Sigmoid colon (tissue), 7 donors: ENCODE measurements around the gene LATS1. TPM values are rescaled to one million over a fixed set of nuclear protein-coding genes. Genes with fewer than 3 reads are reported as not detected.
"Not testable (repeated sequence)": the region's sequence is repeated elsewhere in the genome, so short reads cannot be mapped to it uniquely, and the experiment has no call there.

Experiments used
- DNase-seq: peaks from one replicate; pipeline ENCODE4 v3.0.0-alpha.2; 2019
- H3K27ac ChIP-seq, 4 donors: fragments of 200-600 bp; sonication (generic); one replicate each; pipeline ENCODE4 v1.5.1; 2016 to 2019; ENCODE audit warnings: mild to moderate bottlenecking in 1 of 4
- H3K27me3 ChIP-seq, 3 donors: fragments of 200-600 bp; sonication (generic); one replicate each; pipeline ENCODE4 v1.5.1; 2019; ENCODE audit warnings: mild to moderate bottlenecking in 1 of 3
- H3K36me3 ChIP-seq, 4 donors: fragments of 200-600 bp; sonication (generic); one replicate each; pipeline ENCODE4 v1.5.1; 2016 to 2019
- H3K4me1 ChIP-seq, 4 donors: fragments of 200-600 bp; sonication (generic); one replicate each; pipeline ENCODE4 v1.5.1; 2017 to 2019
- H3K4me3 ChIP-seq, 4 donors: fragments of 200-600 bp; sonication (generic); one replicate each; pipeline ENCODE4 v1.5.1; 2017 to 2019; ENCODE audit warnings: mild to moderate bottlenecking in 2 of 4, moderate library complexity in 1 of 4
- H3K9me3 ChIP-seq, 4 donors: fragments of 200-600 bp in 3 of 4; sonication (generic) in 3 of 4; one replicate each; pipeline versions ENCODE4 v1.5.1 to v1.6.1; 2013 to 2019
- EP300 ChIP-seq, 4 donors: sonication (generic); formaldehyde crosslinking; IDR thresholded peaks; one replicate each; pipeline ENCODE4 v1.6.1; 2017; ENCODE audit warnings: antibody characterized with exemption in 4 of 4
- POLR2A ChIP-seq, 2 donors: fragments of 450-650 bp; IDR thresholded peaks; one replicate each; pipeline ENCODE4 v1.6.1; 2016; ENCODE audit warnings: antibody characterized with exemption in 2 of 2, mild to moderate bottlenecking in 2 of 2, moderate library complexity in 2 of 2
- POLR2AphosphoS5 ChIP-seq, 4 donors: sonication (generic); formaldehyde crosslinking; IDR thresholded peaks; one replicate each; pipeline ENCODE4 v1.6.1; 2017; ENCODE audit warnings: antibody characterized with exemption in 4 of 4
- WGBS, 2 donors: extraction: QIAGEN DNeasy Blood & Tissue Kit; methylation state at CpG; one replicate each; pipeline ENCODE4 v1.1.7; 2013; 5-methylcytosine and 5-hydroxymethylcytosine counted together
- intact Hi-C: fragments of 100-400 bp; cut with DNase I; formaldehyde crosslinking; loops from one replicate; pipeline ENCODE4 v1.15.1; 2023
- polyA plus RNA-seq, 3 donors: library from polyadenylated mRNA; stranded (reverse); fragments of 200-250 nt; gene quantifications; one replicate each; pipeline ENCODE4 v1.2.3, GENCODE V29; 2013
- total RNA-seq, 4 donors: library from RNA; depleted of rRNA; stranded (reverse); fragments of >200 nt; gene quantifications; one replicate each; pipeline ENCODE4 v1.1.0, GENCODE V29; 2016
- TF ChIP-seq, protein P1 (sequence below), 4 experiments: fragments of 450-650 bp in 3 of 4; fragments of 200-600 bp in 1 of 4; IDR thresholded peaks; one replicate each; pipeline ENCODE4 v1.5.1; 2016 to 2019; ENCODE audit warnings: antibody characterized with exemption in 4 of 4, mild to moderate bottlenecking in 3 of 4, moderate library complexity in 2 of 4
- donor health status: healthy with polysubstance abuse.
- donor health status: Bipolar disorder and iron deficiency.
- donor health status: healthy.

Gene LATS1
- total and polyA plus RNA-seq, 7 donors = 3.6 to 31.6 (median 23.8) TPM

DNA sequence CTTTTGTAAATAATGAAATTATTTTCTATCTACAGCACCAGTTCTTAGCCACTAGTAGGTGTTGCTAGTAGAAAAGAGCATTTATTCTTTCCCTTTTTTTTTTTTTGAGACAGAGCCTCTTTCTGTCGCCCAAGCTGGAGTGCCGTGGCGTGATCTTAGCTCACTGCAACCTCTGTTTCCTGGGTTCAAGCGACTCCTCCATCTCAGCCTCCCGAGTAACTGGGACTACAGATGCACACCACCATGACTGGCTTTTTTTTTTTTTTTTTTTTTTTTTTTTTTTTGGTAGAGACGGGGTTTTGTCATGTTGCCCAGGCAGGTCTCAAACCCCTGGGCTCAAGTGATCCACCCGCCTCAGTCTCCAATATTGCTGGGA, 38.3 kb upstream of the LATS1 start:
- TF ChIP-seq POLR2A (IDR thresholded peaks at IDR 0.05) = no peak
- no peak for TF ChIP-seq POLR2AphosphoS5 (IDR thresholded peaks at IDR 0.05)
- TF ChIP-seq, protein P1, sequence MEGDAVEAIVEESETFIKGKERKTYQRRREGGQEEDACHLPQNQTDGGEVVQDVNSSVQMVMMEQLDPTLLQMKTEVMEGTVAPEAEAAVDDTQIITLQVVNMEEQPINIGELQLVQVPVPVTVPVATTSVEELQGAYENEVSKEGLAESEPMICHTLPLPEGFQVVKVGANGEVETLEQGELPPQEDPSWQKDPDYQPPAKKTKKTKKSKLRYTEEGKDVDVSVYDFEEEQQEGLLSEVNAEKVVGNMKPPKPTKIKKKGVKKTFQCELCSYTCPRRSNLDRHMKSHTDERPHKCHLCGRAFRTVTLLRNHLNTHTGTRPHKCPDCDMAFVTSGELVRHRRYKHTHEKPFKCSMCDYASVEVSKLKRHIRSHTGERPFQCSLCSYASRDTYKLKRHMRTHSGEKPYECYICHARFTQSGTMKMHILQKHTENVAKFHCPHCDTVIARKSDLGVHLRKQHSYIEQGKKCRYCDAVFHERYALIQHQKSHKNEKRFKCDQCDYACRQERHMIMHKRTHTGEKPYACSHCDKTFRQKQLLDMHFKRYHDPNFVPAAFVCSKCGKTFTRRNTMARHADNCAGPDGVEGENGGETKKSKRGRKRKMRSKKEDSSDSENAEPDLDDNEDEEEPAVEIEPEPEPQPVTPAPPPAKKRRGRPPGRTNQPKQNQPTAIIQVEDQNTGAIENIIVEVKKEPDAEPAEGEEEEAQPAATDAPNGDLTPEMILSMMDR (IDR thresholded peaks at IDR 0.05) = no peak
- no peak for TF ChIP-seq EP300 (IDR thresholded peaks at IDR 0.05)
- intact Hi-C loops = no loop called here
- Histone ChIP-seq H3K4me3 (no peak overlapping the region), H3K9me3 (no peaks in the 10 kb centered on the region), H3K27me3 (no peaks in the 10 kb centered on the region), H3K4me1 (peaks cover 0 to 12% (median 7%) of the 10 kb centered on the region in 4 donors), H3K27ac (no peak overlapping the region), H3K36me3 (peaks cover 0 to 16% (median 0%) of the 10 kb centered on the region in 4 donors)
- no peak for DNase-seq
- 96% methylated on average over 7 of the region's 7 CpGs for WGBS, 2 donors

DNA sequence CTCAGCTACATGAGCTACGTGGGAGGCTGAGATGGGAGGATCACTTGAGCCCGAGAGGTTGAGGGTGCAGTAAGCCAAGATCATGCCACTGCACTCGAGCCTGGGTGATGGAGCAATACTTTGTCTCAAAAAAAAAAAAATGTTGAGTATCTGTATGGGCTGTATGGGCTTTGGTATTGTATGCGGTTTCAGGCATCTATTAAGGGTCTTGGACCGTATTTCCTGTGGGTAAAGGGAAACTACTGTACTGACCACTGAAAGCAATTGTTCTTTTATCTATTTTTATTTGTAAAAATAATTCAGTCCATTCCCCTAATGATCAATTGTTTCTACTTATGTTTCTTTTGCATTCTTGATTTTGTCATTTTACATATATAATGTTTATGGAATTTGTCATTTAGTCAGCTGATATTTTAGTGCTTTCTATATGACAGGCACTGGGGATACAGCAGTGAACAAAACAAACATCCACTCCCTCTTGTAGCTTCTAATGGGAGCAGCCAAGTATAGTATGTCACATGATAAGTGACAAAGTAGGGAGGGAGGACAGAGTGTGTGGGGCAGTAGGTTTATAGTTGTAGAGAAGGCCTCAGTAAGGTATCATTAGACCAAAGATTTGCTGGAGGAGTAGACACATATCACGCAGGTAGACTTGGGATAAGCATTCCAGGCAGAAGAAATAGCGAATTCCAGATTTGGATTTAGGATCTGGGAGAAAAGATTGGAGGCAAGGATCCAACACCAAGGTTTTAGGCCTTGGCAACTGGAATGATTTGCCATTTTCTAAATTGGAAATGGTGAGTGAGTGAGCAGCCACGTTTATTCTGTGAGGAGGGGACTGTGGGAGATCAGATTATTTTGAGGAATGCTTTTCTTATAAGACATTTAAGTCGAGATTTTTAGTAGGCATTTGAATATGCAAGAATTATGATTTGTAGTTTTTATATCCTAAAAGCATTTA, 37.7 kb upstream of the LATS1 start:
- no peak for DNase-seq
- no peak for TF ChIP-seq POLR2A (IDR thresholded peaks at IDR 0.05)
- TF ChIP-seq POLR2AphosphoS5 (IDR thresholded peaks at IDR 0.05) = no peak
- no peak for TF ChIP-seq EP300 (IDR thresholded peaks at IDR 0.05)
- TF ChIP-seq, protein P1 (IDR thresholded peaks at IDR 0.05) = no peak
- H3K4me3 ChIP-seq = no peak overlapping the region
- no peak overlapping the region for H3K27ac ChIP-seq
- intact Hi-C loops = no loop called here
- 63 to 82% methylated on average over 9 of the region's 9 CpGs for WGBS, 2 donors
- peaks cover 0 to 18% (median 13%) of the 10 kb centered on the region in 4 donors for H3K4me1 ChIP-seq
- no peaks in the 10 kb centered on the region for H3K9me3 ChIP-seq
- no peaks in the 10 kb centered on the region for H3K27me3 ChIP-seq
- peaks cover 0 to 12% (median 0%) of the 10 kb centered on the region in 4 donors for H3K36me3 ChIP-seq

DNA sequence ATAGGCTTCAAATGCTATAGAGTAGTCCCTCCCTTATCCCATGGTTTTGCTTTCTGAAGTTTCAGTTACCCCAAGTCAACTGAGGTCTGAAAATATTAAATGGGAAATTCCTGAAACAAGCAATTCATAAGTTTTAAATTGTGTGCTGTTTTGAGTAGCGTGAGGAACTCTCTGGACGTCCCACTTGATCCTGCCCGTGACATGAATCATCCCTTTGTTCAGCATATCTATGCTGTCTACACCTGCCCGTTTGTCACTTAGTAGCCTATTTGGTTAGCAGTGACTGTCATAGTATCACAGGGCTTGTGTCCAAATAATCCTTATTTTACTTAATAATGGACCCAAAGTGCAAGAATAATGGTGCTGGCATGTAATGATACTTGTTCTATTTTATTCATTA, 36.6 kb upstream of the LATS1 start:
- peaks cover 0 to 2% (median 0%) of the 10 kb centered on the region in 4 donors for H3K36me3 ChIP-seq
- peaks cover 0 to 24% (median 20%) of the 10 kb centered on the region in 4 donors for H3K4me1 ChIP-seq
- TF ChIP-seq EP300 (IDR thresholded peaks at IDR 0.05) = no peak
- no peak for TF ChIP-seq POLR2A (IDR thresholded peaks at IDR 0.05)
- TF ChIP-seq, protein P1 (IDR thresholded peaks at IDR 0.05) = no peak
- no peak for TF ChIP-seq POLR2AphosphoS5 (IDR thresholded peaks at IDR 0.05)
- WGBS, 2 donors = 80 to 86% methylated on average over 4 of the region's 4 CpGs
- no peaks in the 10 kb centered on the region for H3K9me3 ChIP-seq
- intact Hi-C loops = no loop called here
- no peak for DNase-seq
- H3K4me3 ChIP-seq = no peak overlapping the region
- no peak overlapping the region for H3K27ac ChIP-seq
- no peaks in the 10 kb centered on the region for H3K27me3 ChIP-seq

DNA sequence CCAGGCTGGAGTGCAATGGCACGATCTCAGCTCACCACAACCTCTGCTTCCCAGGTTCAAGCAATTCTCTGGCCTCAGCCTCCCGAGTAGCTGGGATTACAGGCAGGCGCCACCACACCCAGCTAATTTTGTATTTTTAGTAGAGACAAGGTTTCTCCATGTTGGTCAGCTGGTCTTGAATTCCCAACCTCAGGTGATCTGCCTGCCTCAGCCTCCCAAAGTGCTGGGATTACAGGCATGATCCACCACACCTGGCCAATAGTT, 35.4 kb upstream of the LATS1 start:
- intact Hi-C loops, H3K27me3 ChIP-seq, H3K27ac ChIP-seq, DNase-seq, H3K4me3 ChIP-seq, H3K36me3 ChIP-seq, H3K9me3 ChIP-seq: not testable (repeated sequence)
- peaks cover 0 to 25% (median 21%) of the 10 kb centered on the region in 4 donors for H3K4me1 ChIP-seq
- 85 to 89% methylated on average over 3 of the region's 3 CpGs for WGBS, 2 donors

DNA sequence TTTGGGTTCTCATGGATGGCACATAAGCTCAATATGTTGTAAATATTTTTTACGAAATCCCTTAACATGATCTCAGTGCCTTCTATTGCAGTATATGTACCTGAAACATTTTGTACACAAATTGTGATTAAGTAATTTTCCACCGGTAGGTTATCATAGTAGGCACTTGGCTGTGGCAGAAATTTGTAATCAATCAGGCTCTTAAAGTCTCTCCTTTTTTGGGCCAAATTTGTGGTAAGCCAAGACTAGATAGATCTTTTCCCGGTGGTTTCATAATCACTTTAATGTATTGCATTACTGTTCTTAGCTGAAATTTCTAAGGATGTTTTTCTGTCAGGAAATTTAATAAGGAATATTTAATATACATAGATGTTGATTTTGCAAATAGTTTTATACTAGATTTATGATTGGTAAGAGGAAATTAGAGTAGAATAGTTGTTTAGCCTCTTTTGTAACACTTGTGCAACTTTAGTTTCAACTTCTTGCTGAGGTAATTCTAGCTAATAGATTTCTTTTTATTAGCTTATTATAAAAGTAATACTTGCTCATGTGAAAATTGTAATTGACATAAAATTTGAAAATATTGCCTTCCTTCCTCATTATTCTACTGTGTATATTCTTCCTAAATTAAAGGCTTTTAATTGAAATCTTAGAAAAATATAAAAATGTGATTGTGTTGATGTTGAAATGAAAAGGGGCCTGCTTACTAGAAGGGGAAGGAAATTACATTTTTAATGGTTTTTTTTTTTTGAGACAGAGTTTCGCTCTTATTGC, 34.9 kb upstream of the LATS1 start:
- 87 to 91% methylated on average over 4 of the region's 4 CpGs for WGBS, 2 donors

DNA sequence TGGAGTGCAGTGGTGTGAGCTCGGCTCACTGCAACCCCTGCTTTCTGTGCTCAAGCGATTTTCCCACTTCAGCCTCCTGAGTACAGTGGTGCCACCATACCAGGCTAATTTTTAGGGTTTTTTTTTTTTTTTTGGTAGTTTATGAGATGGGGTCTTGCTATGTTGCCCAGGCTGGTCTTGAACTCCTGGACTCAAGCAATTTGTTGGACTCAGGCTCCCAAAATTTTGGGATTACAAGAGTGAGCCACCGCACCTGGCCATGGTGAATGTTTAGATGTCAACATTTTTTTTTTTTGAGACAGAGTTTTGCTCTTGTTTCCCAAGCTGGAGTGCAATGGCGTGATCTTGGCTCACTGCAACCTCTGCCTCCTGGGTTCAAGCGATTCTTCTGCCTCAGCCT, 34.0 kb upstream of the LATS1 start:
- H3K9me3 ChIP-seq, H3K4me3 ChIP-seq, intact Hi-C loops, H3K36me3 ChIP-seq, H3K27me3 ChIP-seq, DNase-seq, H3K27ac ChIP-seq: not testable (repeated sequence)
- WGBS, 2 donors = 98% methylated on average over 5 of the region's 5 CpGs
- H3K4me1 ChIP-seq = peaks cover 0 to 27% (median 22%) of the 10 kb centered on the region in 4 donors

More for the DNA sequence above, 34.9 kb upstream of the LATS1 start:
- no peaks in the 10 kb centered on the region for H3K9me3 ChIP-seq
- H3K27ac ChIP-seq = no peak overlapping the region
- H3K36me3 ChIP-seq = no peaks in the 10 kb centered on the region
- peaks cover 0 to 25% (median 21%) of the 10 kb centered on the region in 4 donors for H3K4me1 ChIP-seq
- H3K27me3 ChIP-seq = no peaks in the 10 kb centered on the region
- intact Hi-C loops = no loop called here
- no peak overlapping the region for H3K4me3 ChIP-seq
- TF ChIP-seq, protein P1 (IDR thresholded peaks at IDR 0.05) = no peak
- TF ChIP-seq POLR2AphosphoS5 (IDR thresholded peaks at IDR 0.05) (no peak), POLR2A (IDR thresholded peaks at IDR 0.05) (no peak), EP300 (IDR thresholded peaks at IDR 0.05) (no peak)
- no peak for DNase-seq
